ENCODE measurements around the gene DOCK4.

DOCK4 gene

GRCh38 chr7:111728635-111728995 lies 477.6 kb downstream of the DOCK4 start:
- no peaks in the 10 kb centered on the region for H3K36me3 ChIP-seq (ENCODE audit: insufficient read depth)
- no peak overlapping the region for H3K4me3 ChIP-seq (IDR thresholded peaks at IDR 0.05; ENCODE audit: insufficient read depth, low read depth, low read length)
- H2AFZ ChIP-seq (ENCODE audit: low read depth), result no peak overlapping the region
- H3K27ac ChIP-seq, result no peak overlapping the region
- no peak overlapping the region for H3K9ac ChIP-seq
- no peaks in the 10 kb centered on the region for H3K79me2 ChIP-seq (ENCODE audit: insufficient read depth, low read depth)
- H4K20me1 ChIP-seq (ENCODE audit: insufficient read depth), result no peaks in the 10 kb centered on the region
- TF ChIP-seq CTCF (conservative IDR thresholded peaks at IDR 0.05; ENCODE audit: low read depth, low read length), result no peak
- H3K4me1 ChIP-seq (ENCODE audit: low read depth, poor library complexity, severe bottlenecking), result peaks cover 5% of the 10 kb centered on the region
- no peak overlapping the region for H3K4me2 ChIP-seq
- H3K27me3 ChIP-seq (ENCODE audit: insufficient read depth, low read depth), result no peaks in the 10 kb centered on the region

GRCh38 chr7:111727905-111728634 lies 478.1 kb downstream of the DOCK4 start:
- Histone ChIP-seq H3K79me2 (ENCODE audit: insufficient read depth, low read depth) (no peaks in the 10 kb centered on the region), H3K36me3 (ENCODE audit: insufficient read depth) (no peaks in the 10 kb centered on the region), H4K20me1 (ENCODE audit: insufficient read depth) (no peaks in the 10 kb centered on the region), H3K27me3 (ENCODE audit: insufficient read depth, low read depth) (no peaks in the 10 kb centered on the region), H3K4me1 (ENCODE audit: low read depth, poor library complexity, severe bottlenecking) (peaks cover 5% of the 10 kb centered on the region), H3K9ac (no peak overlapping the region), H2AFZ (ENCODE audit: low read depth) (no peak overlapping the region), H3K4me2 (no peak overlapping the region), H3K27ac (no peak overlapping the region), H3K4me3 (IDR thresholded peaks at IDR 0.05; ENCODE audit: insufficient read depth, low read depth, low read length) (no peak overlapping the region)
- no peak for TF ChIP-seq CTCF (conservative IDR thresholded peaks at IDR 0.05; ENCODE audit: low read depth, low read length)

GRCh38 chr7:111718886-111719285 lies 487.3 kb downstream of the DOCK4 start:
- Histone ChIP-seq H3K4me1 (ENCODE audit: low read depth, poor library complexity, severe bottlenecking) (no peaks in the 10 kb centered on the region), H3K4me3 (IDR thresholded peaks at IDR 0.05; ENCODE audit: insufficient read depth, low read depth, low read length) (no peak overlapping the region), H2AFZ (ENCODE audit: low read depth) (no peak overlapping the region), H3K27me3 (ENCODE audit: insufficient read depth, low read depth) (no peaks in the 10 kb centered on the region), H3K9ac (no peak overlapping the region), H3K27ac (no peak overlapping the region), H3K4me2 (no peak overlapping the region), H3K79me2 (ENCODE audit: insufficient read depth, low read depth) (no peaks in the 10 kb centered on the region), H4K20me1 (ENCODE audit: insufficient read depth) (no peaks in the 10 kb centered on the region), H3K36me3 (ENCODE audit: insufficient read depth) (no peaks in the 10 kb centered on the region)
- no peak for TF ChIP-seq CTCF (conservative IDR thresholded peaks at IDR 0.05; ENCODE audit: low read depth, low read length)

- H3K4me1 ChIP-seq (ENCODE audit: low read depth, poor library complexity, severe bottlenecking), result no peaks in the 10 kb centered on the region
- H3K27me3 ChIP-seq (ENCODE audit: insufficient read depth, low read depth), result no peaks in the 10 kb centered on the region
- no peak for TF ChIP-seq CTCF (conservative IDR thresholded peaks at IDR 0.05; ENCODE audit: low read depth, low read length)
- H3K4me2 ChIP-seq, result no peak overlapping the region
- no peaks in the 10 kb centered on the region for H4K20me1 ChIP-seq (ENCODE audit: insufficient read depth)
- no peaks in the 10 kb centered on the region for H3K79me2 ChIP-seq (ENCODE audit: insufficient read depth, low read depth)
- H3K36me3 ChIP-seq (ENCODE audit: insufficient read depth), result no peaks in the 10 kb centered on the region
- H2AFZ ChIP-seq (ENCODE audit: low read depth), result no peak overlapping the region
- H3K27ac ChIP-seq, result no peak overlapping the region
- no peak overlapping the region for H3K9ac ChIP-seq
- H3K4me3 ChIP-seq (IDR thresholded peaks at IDR 0.05; ENCODE audit: insufficient read depth, low read depth, low read length), result no peak overlapping the region
These were observed 494.7 kb downstream of the DOCK4 start for GRCh38 chr7:111711426-111712065.

All from KMS-11 (cell line).